Stimulated activated CD8-positive, alpha-beta memory T cell treated with anti-CD3 and anti-CD28 coated beads, Interleukin-15, amount 100 ng/mL, for 24 hours (primary cell): ENCODE measurements around the gene PLA2G12A.
"Not testable (repeated sequence)": the region's sequence is repeated elsewhere in the genome, so short reads cannot be mapped to it uniquely, and the experiment has no call there.

Source experiments
- DNase-seq: peaks from one replicate; pipeline ENCODE4 v3.0.0-alpha.2; 2020; ENCODE audit warnings: low read depth

The PLA2G12A gene

DNA sequence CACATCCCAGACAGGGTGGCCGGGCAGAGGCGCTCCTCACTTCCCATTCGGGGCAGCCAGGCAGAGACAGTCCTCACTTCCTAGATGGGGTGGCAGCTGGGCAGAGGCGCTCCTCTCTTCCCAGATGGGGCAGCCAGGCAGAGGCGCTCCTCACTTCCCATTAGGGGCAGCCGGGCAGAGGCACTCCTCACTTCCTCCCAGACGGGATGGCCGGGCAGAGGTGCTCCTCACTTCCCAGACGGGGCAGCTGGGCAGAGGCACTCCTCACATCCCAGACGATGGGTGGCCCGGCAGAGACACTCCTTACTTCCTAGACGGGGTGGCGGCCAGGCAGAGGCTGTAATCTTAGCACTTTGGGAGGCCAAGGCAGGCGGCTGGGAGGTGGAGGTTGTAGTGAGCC lies 50.9 kb downstream of the PLA2G12A start:
- not testable (repeated sequence) for DNase-seq

DNA sequence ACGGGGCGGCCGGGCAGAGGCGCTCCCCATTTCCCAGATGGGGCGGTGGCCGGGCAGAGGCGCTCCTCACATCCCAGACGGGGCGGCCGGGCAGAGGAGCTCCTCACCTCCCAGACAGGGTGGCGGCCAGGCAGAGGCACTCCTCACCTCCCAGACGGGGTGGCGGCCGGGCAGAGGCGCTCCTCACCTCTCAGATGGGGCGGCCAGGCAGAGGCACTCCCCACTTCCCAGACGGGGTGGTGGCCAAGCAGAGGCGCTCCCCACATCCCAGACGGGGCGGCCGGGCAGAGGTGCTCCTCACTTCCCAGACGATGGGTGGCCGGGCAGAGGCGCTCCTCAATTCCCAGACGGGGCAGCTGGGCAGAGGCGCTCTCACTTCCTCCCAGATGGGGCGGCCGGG lies 51.4 kb downstream of the PLA2G12A start:
- DNase-seq = not testable (repeated sequence)

DNA sequence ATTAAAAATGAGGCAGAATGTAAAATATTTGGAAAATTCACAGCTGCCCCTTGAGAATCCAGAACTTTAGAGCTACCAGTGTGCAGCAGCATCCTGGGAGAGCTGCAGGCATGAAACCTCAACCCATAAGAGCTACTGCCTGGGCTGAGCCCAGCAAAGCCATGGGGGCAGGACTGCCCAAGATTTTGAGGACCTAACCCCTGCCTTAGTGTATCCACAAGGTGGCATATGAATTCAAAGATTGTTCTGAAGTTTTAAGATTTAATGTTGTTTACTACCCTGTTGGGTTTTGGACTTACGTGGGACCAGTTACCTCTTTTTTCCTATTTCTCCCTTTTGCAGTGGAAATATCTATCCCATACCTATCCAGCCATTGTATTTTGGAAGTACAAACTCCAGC lies 53.0 kb downstream of the PLA2G12A start:
- DNase-seq = no peak

DNA sequence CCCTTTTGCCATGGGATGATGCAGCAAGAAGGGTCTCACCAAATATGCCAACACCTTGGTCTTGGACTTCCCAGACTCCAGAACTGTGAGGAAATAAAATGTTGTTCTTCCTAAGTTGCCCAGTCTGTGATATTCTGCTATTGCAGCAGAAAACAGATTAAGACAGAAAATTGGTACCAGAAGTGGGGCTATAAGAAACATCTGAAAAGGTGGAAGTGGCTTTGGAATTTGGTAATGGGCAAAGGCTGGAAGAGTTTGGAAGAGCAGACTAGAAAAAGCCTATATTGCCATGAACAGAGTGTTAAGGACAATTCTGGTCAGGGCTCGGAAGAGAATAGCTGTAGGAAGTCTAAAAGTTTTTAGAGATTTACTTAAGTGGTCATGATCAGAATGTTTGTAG lies 54.0 kb downstream of the PLA2G12A start:
- no peak for DNase-seq

DNA sequence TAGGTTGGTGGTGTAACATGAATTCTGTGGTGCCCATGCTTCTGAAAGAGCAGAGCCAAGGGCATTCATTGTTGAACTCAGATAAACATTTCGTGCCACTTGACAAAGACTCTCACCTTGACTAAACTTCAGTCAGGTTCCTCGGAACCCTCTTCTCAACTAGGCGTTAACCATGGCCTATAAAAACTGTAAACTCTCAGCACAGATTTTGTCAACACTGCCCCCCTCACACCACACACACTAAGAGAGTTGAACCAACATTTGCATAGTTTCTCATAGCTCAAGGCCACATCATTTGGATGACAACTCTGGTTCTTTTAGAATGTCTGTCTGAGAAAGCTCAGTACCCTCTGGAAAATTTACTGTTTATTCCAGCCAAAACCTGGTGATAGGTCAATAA lies 54.7 kb downstream of the PLA2G12A start:
- no peak for DNase-seq

DNA sequence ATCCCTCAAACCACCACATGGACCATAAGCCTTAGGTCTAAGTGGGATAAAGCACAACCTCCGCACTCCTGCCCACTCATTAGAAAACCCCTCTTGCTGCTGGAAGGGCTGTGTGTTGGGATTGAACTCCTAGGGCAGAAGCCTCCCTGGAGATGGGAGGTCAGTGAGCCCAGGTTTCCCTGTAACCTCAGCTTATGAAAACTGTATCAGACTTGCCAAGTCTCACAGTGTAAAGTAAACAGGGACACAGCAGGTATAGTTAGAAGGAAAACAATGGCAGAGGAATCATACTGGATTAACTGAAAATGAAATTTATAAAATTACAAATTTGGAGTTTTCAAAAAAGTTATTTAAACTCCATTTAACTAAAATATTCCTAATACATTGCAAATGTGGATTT lies 56.6 kb downstream of the PLA2G12A start:
- DNase-seq = no peak

DNA sequence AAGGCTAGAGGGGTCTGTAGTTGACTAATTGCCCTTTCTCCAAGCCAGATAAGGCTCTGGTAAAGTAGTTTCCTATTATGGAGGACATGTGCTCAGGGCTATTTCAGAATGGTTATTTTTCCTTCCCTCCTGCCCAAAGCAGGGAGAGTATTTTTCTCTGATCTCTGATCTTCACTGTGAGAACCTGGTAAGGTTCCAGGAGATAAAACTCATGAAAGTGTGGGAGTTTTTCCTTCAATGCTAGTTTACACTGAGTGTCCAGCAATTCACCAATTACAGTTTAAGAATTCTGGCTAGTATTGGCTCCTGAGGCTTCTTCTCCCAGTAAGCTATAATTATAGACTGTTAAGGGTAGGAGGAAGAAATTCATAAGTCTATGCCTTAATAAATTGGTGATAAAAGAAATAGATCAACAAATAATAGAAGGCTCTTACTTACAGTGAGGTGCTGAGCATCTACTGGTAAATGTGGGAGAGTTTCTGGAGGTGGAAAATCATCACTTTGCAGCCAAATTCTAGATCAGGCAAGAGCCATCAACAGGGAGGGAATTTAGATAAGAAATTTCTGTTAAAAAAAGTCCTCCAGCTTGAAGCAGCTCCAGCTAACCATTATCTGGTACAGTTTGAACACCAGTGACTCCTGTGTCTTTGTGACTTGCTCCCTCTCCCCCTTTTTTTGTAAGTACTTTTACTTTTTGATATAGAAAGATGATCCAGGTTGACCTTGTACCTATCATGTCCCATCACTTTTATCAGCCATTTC lies 57.5 kb downstream of the PLA2G12A start:
- DNase-seq = no peak

DNA sequence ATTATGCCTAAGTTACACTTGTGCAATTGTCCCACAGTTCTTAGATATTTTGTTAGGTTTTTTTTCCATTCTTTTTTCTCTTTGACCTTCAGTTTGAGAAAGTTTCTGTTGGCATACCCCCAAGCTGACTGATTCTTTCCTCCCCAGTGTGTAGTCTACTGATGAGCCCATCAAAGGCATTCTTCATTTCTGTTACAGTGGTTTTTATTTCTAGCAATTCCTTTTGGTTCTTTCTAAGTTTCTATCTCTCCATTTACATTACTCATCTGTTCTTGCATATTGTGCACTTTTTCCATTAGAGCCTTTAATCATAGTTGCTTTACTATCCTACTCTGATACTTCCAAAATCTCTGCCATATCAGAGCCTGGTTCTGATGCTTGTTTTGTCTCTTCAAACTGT lies 58.5 kb downstream of the PLA2G12A start:
- DNase-seq = no peak

DNA sequence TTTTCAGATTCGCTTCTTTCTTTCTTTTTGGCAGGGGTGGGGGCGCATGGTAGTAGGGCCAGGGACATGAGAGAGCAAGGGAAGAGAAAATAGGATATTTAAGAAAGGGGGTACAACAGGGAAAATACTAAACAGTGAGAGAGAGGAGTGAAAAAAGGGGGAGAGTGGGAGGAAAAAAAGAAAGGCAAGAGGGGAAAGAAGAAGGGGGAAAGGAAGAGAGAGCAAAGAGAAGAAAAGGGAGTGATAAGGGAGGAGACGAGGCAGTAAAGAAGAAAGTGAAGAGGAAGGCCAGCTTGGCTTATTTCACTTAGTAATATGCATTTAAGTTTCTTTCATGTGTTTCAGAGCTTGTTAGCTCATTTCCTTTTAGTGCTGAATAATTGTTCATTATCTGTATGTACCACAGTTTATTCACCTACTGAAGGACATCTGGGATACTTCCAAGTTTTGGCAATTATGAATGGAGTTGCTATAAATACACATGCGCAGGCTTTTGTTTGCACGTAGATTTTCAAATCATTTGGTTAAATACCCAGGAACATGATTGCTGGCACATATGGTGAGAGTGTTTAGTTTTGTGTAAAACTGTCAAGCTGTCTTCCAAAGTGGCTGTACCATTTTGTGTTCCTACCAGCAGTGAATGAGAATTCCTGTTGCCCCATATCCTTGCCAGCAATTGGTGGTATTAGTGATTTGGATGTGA lies 63.9 kb downstream of the PLA2G12A start:
- DNase-seq = no peak

DNA sequence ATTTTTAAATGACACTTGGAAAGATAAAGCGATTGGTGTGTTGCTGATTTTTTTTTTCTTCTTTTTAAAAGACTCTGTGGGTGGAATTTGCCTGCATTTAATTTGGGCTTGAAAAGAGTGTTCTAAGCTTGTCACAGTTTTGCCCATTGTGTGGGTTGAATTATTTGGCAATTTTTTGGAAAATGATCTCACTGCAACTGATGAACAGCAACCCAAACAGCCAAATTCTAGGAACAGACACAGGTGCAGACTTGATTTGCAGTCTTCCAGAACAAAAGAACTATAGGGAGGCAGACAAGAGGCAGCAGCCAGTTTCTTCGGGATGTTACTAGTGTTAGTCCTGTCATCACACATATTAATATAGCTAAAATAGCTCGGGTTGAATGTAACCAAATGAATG lies 67.1 kb downstream of the PLA2G12A start:
- DNase-seq = no peak

DNA sequence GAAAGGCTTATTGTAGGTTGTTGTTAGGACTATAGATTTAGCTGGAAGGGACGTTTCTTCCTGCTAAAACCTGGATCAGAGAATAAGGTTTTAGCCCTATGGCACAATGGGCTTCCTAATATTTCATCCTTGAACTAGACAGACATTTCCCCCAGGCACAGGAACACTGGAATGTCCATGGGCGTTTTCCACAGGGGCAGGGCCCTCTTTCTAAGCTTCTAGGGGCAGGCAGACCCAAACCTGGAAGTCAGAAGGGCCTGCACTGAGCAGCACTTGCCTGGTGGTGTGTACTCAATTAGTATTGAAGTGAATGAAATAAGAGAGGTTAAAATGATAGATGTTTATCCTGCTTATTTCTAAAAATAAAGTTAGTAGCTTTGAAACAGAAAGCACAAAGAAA lies 67.8 kb downstream of the PLA2G12A start:
- no peak for DNase-seq
